ENCODE results near the gene ACTRT2. TPM values are rescaled to one million over a fixed set of nuclear protein-coding genes. Genes with fewer than 3 reads are reported as not detected.

Gene ACTRT2
- total RNA-seq, 1 donor from 2014 or later, result not detected

DNA sequence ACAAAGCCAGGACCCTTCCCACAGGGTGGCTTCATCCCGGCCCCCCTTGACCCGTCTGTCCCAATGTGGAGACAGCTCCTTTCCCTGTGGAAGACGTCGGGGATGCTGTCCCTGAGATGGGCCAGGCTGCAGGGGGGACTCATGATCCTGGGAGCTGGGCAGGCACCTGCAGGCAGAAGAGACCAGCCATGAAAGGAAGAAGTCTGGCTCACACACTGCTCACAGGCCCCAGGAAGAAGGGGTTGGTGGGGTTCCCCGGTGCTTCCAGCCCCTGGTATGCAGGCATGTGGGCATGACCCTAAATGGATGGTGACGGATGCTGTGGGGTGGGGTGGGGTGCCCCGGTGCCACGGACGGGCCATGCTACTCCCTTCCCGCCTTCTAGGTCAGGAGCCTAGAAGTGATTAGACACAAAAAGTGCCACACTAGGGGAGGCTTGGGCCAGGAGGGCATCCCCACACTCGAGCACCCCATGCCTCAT is 8.3 kb downstream of the ACTRT2 start:
- H3K9me3 Mint-ChIP-seq (ENCODE audit: low read depth), result no peaks in the 10 kb centered on the region
- no peaks in the 10 kb centered on the region for H3K36me3 Mint-ChIP-seq (ENCODE audit: low read depth)

GRCh38 chr1:3029991-3030662 is 8.9 kb downstream of the ACTRT2 start:
- DNase-seq (ENCODE audit: low spot score), result peak; percentile 82
- no peak overlapping the region for H3K4me3 Mint-ChIP-seq (ENCODE audit: unreplicated experiment)
- TF ChIP-seq, protein P1, sequence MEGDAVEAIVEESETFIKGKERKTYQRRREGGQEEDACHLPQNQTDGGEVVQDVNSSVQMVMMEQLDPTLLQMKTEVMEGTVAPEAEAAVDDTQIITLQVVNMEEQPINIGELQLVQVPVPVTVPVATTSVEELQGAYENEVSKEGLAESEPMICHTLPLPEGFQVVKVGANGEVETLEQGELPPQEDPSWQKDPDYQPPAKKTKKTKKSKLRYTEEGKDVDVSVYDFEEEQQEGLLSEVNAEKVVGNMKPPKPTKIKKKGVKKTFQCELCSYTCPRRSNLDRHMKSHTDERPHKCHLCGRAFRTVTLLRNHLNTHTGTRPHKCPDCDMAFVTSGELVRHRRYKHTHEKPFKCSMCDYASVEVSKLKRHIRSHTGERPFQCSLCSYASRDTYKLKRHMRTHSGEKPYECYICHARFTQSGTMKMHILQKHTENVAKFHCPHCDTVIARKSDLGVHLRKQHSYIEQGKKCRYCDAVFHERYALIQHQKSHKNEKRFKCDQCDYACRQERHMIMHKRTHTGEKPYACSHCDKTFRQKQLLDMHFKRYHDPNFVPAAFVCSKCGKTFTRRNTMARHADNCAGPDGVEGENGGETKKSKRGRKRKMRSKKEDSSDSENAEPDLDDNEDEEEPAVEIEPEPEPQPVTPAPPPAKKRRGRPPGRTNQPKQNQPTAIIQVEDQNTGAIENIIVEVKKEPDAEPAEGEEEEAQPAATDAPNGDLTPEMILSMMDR (IDR thresholded peaks at IDR 0.05), result no peak

More for the DNA sequence above, 8.3 kb downstream of the ACTRT2 start:
- H3K27me3 Mint-ChIP-seq (ENCODE audit: low read depth), result peaks cover 11% of the 10 kb centered on the region
- no peak overlapping the region for H3K4me3 Mint-ChIP-seq (ENCODE audit: unreplicated experiment)
- peak; percentile 75 for DNase-seq (ENCODE audit: low spot score)
- H3K27ac Mint-ChIP-seq (ENCODE audit: unreplicated experiment), result no peak overlapping the region
- no peaks in the 10 kb centered on the region for H3K4me1 Mint-ChIP-seq (ENCODE audit: low read depth)
- TF ChIP-seq, protein P1 (IDR thresholded peaks at IDR 0.05), result no peak

GRCh38 chr1:3030663-3031381 is 9.6 kb downstream of the ACTRT2 start:
- Mint-ChIP-seq H3K27me3 (ENCODE audit: low read depth) (peaks cover 21% of the 10 kb centered on the region), H3K27ac (ENCODE audit: unreplicated experiment) (no peak overlapping the region), H3K4me1 (ENCODE audit: low read depth) (no peaks in the 10 kb centered on the region), H3K9me3 (ENCODE audit: low read depth) (no peaks in the 10 kb centered on the region), H3K36me3 (ENCODE audit: low read depth) (no peaks in the 10 kb centered on the region), H3K4me3 (ENCODE audit: unreplicated experiment) (no peak overlapping the region)
- TF ChIP-seq, protein P1 (IDR thresholded peaks at IDR 0.05), result no peak
- DNase-seq (ENCODE audit: low spot score), result no peak

More at GRCh38 chr1:3029991-3030662, 8.9 kb downstream of the ACTRT2 start:
- Mint-ChIP-seq H3K27ac (ENCODE audit: unreplicated experiment) (no peak overlapping the region), H3K9me3 (ENCODE audit: low read depth) (no peaks in the 10 kb centered on the region), H3K4me1 (ENCODE audit: low read depth) (no peaks in the 10 kb centered on the region), H3K27me3 (ENCODE audit: low read depth) (peaks cover 15% of the 10 kb centered on the region), H3K36me3 (ENCODE audit: low read depth) (no peaks in the 10 kb centered on the region)

- Mint-ChIP-seq H3K4me3 (ENCODE audit: unreplicated experiment) (no peak overlapping the region), H3K27me3 (ENCODE audit: low read depth) (peaks cover 29% of the 10 kb centered on the region), H3K27ac (ENCODE audit: unreplicated experiment) (no peak overlapping the region), H3K9me3 (ENCODE audit: low read depth) (no peaks in the 10 kb centered on the region), H3K4me1 (ENCODE audit: low read depth) (no peaks in the 10 kb centered on the region), H3K36me3 (ENCODE audit: low read depth) (no peaks in the 10 kb centered on the region)
- DNase-seq (ENCODE audit: low spot score), result peak; percentile 90
- TF ChIP-seq, protein P1 (IDR thresholded peaks at IDR 0.05), result no peak
Measured at GRCh38 chr1:3031401-3032221, 10.3 kb downstream of the ACTRT2 start.

Measured in chondrocyte (in vitro differentiated cells).